GM21360 (cell line): ENCODE data around the gene FAM50A.
"Not testable (repeated sequence)": the region's sequence is repeated elsewhere in the genome, so short reads cannot be mapped to it uniquely, and the experiment has no call there.

ENCODE experiments used
- ATAC-seq: cut with Tn5 transposase; IDR thresholded peaks from one replicate; pipeline ENCODE4 v1.9.1; 2021; ENCODE audit warnings: mild to moderate bottlenecking, moderate library complexity; ENCODE audit not compliant: unreplicated experiment

Gene FAM50A

GRCh38 chrX:154482786-154483185 is 38.8 kb downstream of the FAM50A start:
- ATAC-seq = no peak

GRCh38 chrX:154483325-154483724 is 39.4 kb downstream of the FAM50A start:
- no peak for ATAC-seq

- no peak for ATAC-seq
Observed at GRCh38 chrX:154484255-154485149, 40.6 kb downstream of the FAM50A start.

GRCh38 chrX:154485150-154486051 is 41.5 kb downstream of the FAM50A start:
- ATAC-seq = no peak

GRCh38 chrX:154486052-154486395 is 42.1 kb downstream of the FAM50A start:
- ATAC-seq = no peak

- no peak for ATAC-seq
Observed at GRCh38 chrX:154486396-154487207, 42.7 kb downstream of the FAM50A start, which contains the start of gene UBL4A. TSS of gene UBL4A (minus strand) at chrX:154486615. CDS start at chrX:154486584, 31 bp downstream.

- no peak for ATAC-seq
Observed at GRCh38 chrX:154487518-154488290, 43.8 kb downstream of the FAM50A start.

- ATAC-seq = no peak
Observed at GRCh38 chrX:154488336-154489075, 44.6 kb downstream of the FAM50A start.

GRCh38 chrX:154489182-154489581 is 45.2 kb downstream of the FAM50A start:
- no peak for ATAC-seq

GRCh38 chrX:154490021-154490413 is 46.1 kb downstream of the FAM50A start:
- peak; percentile 10 for ATAC-seq

GRCh38 chrX:154490414-154491083 is 46.6 kb downstream of the FAM50A start, which contains the start of gene SLC10A3:
TSS of gene SLC10A3 (minus strand) at chrX:154490629. CDS start at chrX:154488940, 1,689 bp downstream.
- ATAC-seq = peak; percentile 79

GRCh38 chrX:154494715-154495114 is 50.8 kb downstream of the FAM50A start:
- no peak for ATAC-seq

GRCh38 chrX:154495472-154495922 is 51.6 kb downstream of the FAM50A start:
- no peak for ATAC-seq

- ATAC-seq = not testable (repeated sequence)
Observed at GRCh38 chrX:154496591-154497137, 52.7 kb downstream of the FAM50A start.
